ENCODE data around the gene CD8A. TPM values are rescaled to one million over a fixed set of nuclear protein-coding genes. Genes with fewer than 3 reads are reported as not detected.
"Not testable (repeated sequence)": the region's sequence is repeated elsewhere in the genome, so short reads cannot be mapped to it uniquely, and the experiment has no call there.

CD8A gene
- total RNA-seq, 1 donor from 2014 or later = 2.8 TPM

GRCh38 chr2:86739485-86739884 lies 51.2 kb downstream of the CD8A start:
- H3K27me3 Mint-ChIP-seq (ENCODE audit: low read depth); DNase-seq (ENCODE audit: low spot score); H3K4me3 Mint-ChIP-seq (ENCODE audit: low read depth); H3K4me1 Mint-ChIP-seq (ENCODE audit: low read depth); H3K9me3 Mint-ChIP-seq; H3K27ac Mint-ChIP-seq; intact Hi-C loops (cut with micrococcal nuclease): not testable (repeated sequence)
- peaks cover 14% of the 10 kb centered on the region for H3K36me3 Mint-ChIP-seq (ENCODE audit: low read depth)

DNA sequence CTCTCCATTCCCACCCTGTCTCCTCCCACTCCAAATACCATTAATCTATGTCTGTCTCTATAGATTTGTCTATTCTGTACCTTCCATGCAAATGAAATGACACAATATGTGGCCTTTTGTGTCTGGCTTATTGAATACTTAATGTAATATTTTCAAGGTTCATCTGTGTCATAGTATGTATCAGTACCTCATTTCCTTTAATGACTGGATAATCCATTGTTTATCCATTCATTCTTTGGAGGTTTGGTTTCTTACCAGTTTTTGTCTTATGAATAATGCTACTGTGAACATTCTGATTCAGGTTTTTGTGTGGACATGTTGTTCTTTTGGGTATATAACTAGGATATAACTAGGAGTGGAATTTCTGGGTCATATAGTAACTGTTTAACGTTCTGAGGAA lies 55.8 kb downstream of the CD8A start:
- DNase-seq (ENCODE audit: low spot score); H3K27ac Mint-ChIP-seq; H3K4me1 Mint-ChIP-seq (ENCODE audit: low read depth); H3K4me3 Mint-ChIP-seq (ENCODE audit: low read depth); H3K9me3 Mint-ChIP-seq; intact Hi-C loops (cut with micrococcal nuclease); H3K36me3 Mint-ChIP-seq (ENCODE audit: low read depth); H3K27me3 Mint-ChIP-seq (ENCODE audit: low read depth): not testable (repeated sequence)

Other genes starting within 250 kb of the CD8A start
- 31.4 and 33.6 TPM in 2 replicates for gene CHMP3, start 227.5 kb downstream of the CD8A start, total RNA-seq
- 12.4 and 12.7 TPM in 2 replicates for gene RNF103, start 167.0 kb downstream of the CD8A start, total RNA-seq
- gene RMND5A, start 70.6 kb downstream of the CD8A start, total RNA-seq = 36.6 and 38.1 TPM in 2 replicates
- 0.64 and 1.0 TPM in 2 replicates for gene CD8B, start 71.0 kb upstream of the CD8A start, total RNA-seq
- gene RGPD1, start 151.2 kb upstream of the CD8A start, total RNA-seq = 1.1 and 1.2 TPM in 2 replicates
- gene PLGLB1, start 230.9 kb upstream of the CD8A start, total RNA-seq = 2.1 and 2.2 TPM in 2 replicates